Inflammatory macrophage treated with lipopolysaccharide for 1 hour (primary cell): ENCODE measurements around the gene MRPS26.

Experiments used
- DNase-seq, 2 donors: peaks; one replicate each; pipeline ENCODE4 v3.0.0-alpha.2; 2020 to 2022

The MRPS26 gene

GRCh38 chr20:3077618-3078134 lies 31.8 kb downstream of the MRPS26 start:
- DNase-seq: peak in 1 of 2 donors; percentile 24

DNA sequence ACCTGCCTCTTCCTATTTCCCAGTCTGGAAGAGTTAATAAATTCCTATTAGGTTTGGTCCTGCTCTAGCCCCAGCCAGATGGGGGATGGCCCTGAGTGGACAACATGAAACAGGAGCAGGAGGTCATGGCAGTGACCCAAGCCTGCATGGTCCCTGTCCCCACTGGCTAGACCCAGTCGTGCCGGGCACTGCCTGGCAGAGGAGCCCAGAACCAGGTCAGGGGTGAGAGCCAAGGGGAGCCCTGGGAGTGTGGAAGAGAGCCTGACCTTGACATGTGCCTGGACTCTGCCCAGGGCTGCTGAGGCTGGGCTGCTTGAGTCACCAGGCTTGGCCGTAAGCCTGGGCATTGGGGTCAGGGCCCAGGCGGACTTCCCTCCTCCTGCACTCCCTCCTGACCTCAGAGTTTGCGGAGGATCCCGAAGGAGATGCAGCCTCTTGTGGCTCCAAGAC lies 35.1 kb downstream of the MRPS26 start:
- no peak for DNase-seq

DNA sequence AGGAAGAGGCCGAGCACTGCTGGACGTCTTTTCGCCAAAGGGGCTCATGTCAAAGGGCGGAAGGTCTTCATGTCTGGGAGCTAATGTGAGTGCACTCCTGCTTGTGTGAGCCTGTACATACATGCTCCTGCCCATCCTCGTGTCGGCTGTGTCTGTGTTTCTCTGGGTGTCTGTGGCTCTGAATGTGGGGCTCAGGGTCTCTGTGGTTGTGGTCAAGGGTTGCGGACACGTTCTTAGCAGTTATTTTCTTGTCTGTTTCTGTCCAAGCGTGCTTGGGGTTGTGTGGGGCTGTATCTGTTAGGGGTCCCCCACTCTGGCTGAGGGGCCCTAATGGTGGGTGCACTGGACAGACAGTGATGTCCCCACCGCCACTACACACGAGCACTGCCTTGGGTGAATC lies 35.8 kb downstream of the MRPS26 start:
- DNase-seq: no peak

GRCh38 chr20:3082306-3082951 lies 36.6 kb downstream of the MRPS26 start:
- DNase-seq: no peak

- no peak for DNase-seq
Observed at GRCh38 chr20:3082955-3083952, 37.4 kb downstream of the MRPS26 start.

- no peak for DNase-seq
Observed at GRCh38 chr20:3084283-3084985, 38.6 kb downstream of the MRPS26 start, which contains the start of gene AVP. AVP (minus strand) TSS chr20:3084724; CDS start chr20:3084674, 50 bp downstream.

- no peak for DNase-seq
Observed at GRCh38 chr20:3084986-3085360, 39.1 kb downstream of the MRPS26 start.

- no peak for DNase-seq
Observed at GRCh38 chr20:3085571-3086072, 39.8 kb downstream of the MRPS26 start.

GRCh38 chr20:3088031-3088430 lies 42.2 kb downstream of the MRPS26 start:
- no peak for DNase-seq

GRCh38 chr20:3090565-3090964 lies 44.7 kb downstream of the MRPS26 start:
- no peak for DNase-seq

DNA sequence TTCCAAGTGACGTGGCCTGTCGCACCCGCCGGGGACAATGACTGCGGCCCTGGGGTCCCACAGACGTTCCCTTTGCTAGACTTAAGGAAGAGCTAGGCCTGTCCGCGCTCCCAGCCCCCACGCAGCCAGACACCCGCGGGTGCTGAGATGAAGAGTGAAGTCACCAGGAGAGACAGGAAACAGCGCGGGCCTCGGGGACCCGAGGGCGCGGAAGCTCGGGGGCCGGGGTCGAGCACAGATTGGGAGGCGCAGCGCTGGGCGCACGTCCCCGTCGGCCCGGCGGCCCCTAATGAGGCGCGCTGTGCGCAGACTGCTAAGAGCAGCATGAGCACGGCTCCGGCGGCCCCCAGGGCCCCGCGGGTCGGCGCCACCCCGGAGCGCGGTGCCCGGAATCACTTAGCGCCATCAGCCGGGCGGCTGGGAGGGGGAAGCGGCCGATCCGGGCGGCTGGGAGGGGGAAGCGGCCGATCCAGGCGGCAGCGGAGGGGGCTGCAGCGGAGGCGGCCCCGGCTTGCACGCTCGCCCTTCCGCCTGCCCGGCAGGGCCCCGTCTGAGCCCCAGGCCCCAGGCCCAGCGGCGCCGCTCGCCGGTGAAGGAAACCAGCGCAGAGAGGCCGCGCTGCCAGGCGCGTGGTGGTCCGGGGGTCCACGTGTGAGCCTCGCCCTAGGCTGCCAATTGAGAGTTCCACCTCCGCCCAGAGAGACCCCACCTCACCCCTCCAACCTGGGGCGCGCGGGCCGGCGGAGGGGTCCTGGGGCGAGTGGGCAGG lies 46.9 kb downstream of the MRPS26 start:
- no peak for DNase-seq

- no peak for DNase-seq
Observed at GRCh38 chr20:3093861-3094361, 48.1 kb downstream of the MRPS26 start.

DNA sequence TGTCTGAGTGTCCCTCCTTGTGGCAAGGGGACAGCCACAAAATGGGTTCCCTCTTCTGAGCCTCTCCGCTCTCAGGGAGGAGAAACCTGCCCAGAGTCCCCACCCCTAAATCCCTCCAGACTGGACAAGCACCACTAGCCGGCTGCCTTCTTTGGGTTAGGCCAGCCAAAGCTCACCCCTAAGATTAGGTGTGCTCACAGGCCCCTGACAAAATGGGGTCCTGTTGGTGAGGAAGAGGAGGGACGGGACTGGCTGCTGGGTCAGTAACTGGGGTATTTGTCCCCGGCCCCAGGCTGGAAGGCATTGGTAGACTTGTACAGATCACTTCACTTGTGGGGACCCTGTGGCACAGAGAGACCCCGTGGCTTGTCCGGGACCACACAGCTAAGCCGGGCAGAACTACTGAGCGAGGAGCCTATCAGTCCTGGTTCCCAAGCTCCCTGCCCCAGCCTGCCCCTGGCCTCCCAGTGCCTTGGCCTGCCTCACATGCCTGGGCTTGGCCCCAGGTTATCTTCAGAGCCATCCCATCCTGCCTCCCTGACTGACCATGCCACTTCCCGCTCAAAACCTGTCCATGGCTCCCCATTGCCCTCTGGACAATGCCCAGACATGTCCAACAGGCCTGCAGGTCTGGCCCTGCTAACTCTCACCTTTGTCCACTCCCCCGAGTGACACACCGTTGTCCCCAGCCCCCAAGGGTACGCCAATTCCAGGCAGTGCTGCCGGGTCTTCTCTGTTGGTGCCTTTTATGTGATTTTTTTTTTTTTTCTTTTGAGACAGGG lies 49.2 kb downstream of the MRPS26 start:
- DNase-seq: no peak
